Lung (tissue), 12 donors: ENCODE results near the gene MAP3K1. TPM values are rescaled to one million over a fixed set of nuclear protein-coding genes. Genes with fewer than 3 reads are reported as not detected.

Source experiments
- ATAC-seq: fragments of 200-7000 bp; cut with Tn5 transposase; one replicate; pipeline ENCODE4 v1.9.1; 2020; ENCODE audit warnings: moderate number of reproducible peaks; ENCODE audit not compliant: insufficient read depth, low FRiP score
- DNase-seq, 3 donors: peaks; one replicate each; pipeline ENCODE4 v3.0.0-alpha.2; 2013 to 2017
- H3K27ac ChIP-seq, 2 donors: one replicate each; pipeline ENCODE4 v1.5.1; 2013; ENCODE audit warnings: mild to moderate bottlenecking in 2 of 2, moderate library complexity in 2 of 2, control low read depth in 1 of 2, inconsistent platforms in 1 of 2, low read depth in 1 of 2, low read length in 1 of 2
- H3K27me3 ChIP-seq, 3 donors: one replicate each; pipeline ENCODE4 v1.5.1; 2013; ENCODE audit warnings: low read length in 2 of 3; ENCODE audit not compliant: control insufficient read depth in 3 of 3, insufficient read depth in 3 of 3
- H3K36me3 ChIP-seq, 4 donors: one replicate each; pipeline ENCODE4 v1.5.1; 2013; ENCODE audit warnings: low read length in 4 of 4, mild to moderate bottlenecking in 1 of 4, moderate library complexity in 1 of 4; ENCODE audit not compliant: control insufficient read depth in 4 of 4, insufficient read depth in 4 of 4
- H3K4me1 ChIP-seq, 5 donors: one replicate each; pipeline ENCODE4 v1.5.1; 2013; ENCODE audit warnings: low read length in 5 of 5, mild to moderate bottlenecking in 2 of 5, moderate library complexity in 1 of 5; ENCODE audit not compliant: control insufficient read depth in 5 of 5, insufficient read depth in 5 of 5
- H3K4me3 ChIP-seq: one replicate; pipeline ENCODE4 v1.5.1; 2013; ENCODE audit warnings: mild to moderate bottlenecking, control low read depth, moderate library complexity
- H3K9ac ChIP-seq, 2 donors: one replicate each; pipeline ENCODE4 v1.5.1; 2013; ENCODE audit warnings: low read length in 2 of 2, control low read depth in 1 of 2; ENCODE audit not compliant: insufficient read depth in 1 of 2
- H3K9me3 ChIP-seq, 4 donors: one replicate each; pipeline ENCODE4 v1.5.1; 2013; ENCODE audit warnings: low read length in 3 of 4, mild to moderate bottlenecking in 1 of 4, moderate library complexity in 1 of 4; ENCODE audit not compliant: control insufficient read depth in 4 of 4, insufficient read depth in 3 of 4
- CTCF ChIP-seq: IDR thresholded peaks from 2 replicates; pipeline ENCODE4 v1.5.1; 2012; ENCODE audit warnings: mild to moderate bottlenecking; ENCODE audit errors: control extremely low read depth, extremely low read depth
- WGBS, 2 donors: extraction: QIAGEN DNeasy Blood & Tissue Kit; methylation state at CpG; one replicate each; pipeline ENCODE4 v1.1.7; 2013; 5-methylcytosine and 5-hydroxymethylcytosine counted together
- polyA plus RNA-seq, 2 donors: library from polyadenylated mRNA; stranded (reverse); fragments of 200-250 nt; gene quantifications; one replicate each; pipeline ENCODE4 v1.2.1, GENCODE V29; 2013
- total RNA-seq, 2 donors: library from RNA; depleted of rRNA in 1 of 2; stranded (reverse); fragments of >200 nt in 1 of 2; gene quantifications; one replicate each; pipeline ENCODE4 v1.2.1, GENCODE V29; 2014 to 2021
- donor health status: control.
- donor health status: control.
- donor health status: Bipolar disorder and iron deficiency.
- donor health status: healthy.
- donor health status: DM: yes; HTN: yes; CAD: no.

Gene MAP3K1
- total and polyA plus RNA-seq, 4 donors = 7.7 to 55.2 (median 16.0) TPM

GRCh38 chr5:56829137-56829908, 14.0 kb downstream of the MAP3K1 start:
- Histone ChIP-seq H3K36me3 (peaks cover 0 to 1% (median 0%) of the 10 kb centered on the region in 4 donors), H3K4me3 (no peak overlapping the region), H3K27ac (no peak overlapping the region), H3K27me3 (no peaks in the 10 kb centered on the region), H3K4me1 (peaks cover 10 to 44% (median 23%) of the 10 kb centered on the region in 5 donors), H3K9me3 (no peaks in the 10 kb centered on the region), H3K9ac (peak overlapping the region in 1 of 2 donors; percentile 57)
- DNase-seq (no peak), ATAC-seq (no peak)
- no peak for TF ChIP-seq CTCF
- WGBS, 2 donors = 80 to 82% methylated on average over 11 of the region's 11 CpGs

- no peak for TF ChIP-seq CTCF
- no peaks in the 10 kb centered on the region for H3K9me3 ChIP-seq
- DNase-seq = no peak
- 35 to 37% methylated on average over 1 of the region's 1 CpG for WGBS, 2 donors
- H3K27me3 ChIP-seq = no peaks in the 10 kb centered on the region
- no peak overlapping the region for H3K27ac ChIP-seq
- H3K36me3 ChIP-seq = peaks cover 0 to 1% (median 0%) of the 10 kb centered on the region in 4 donors
- peaks cover 10 to 48% (median 20%) of the 10 kb centered on the region in 5 donors for H3K4me1 ChIP-seq
- no peak overlapping the region for H3K9ac ChIP-seq
- no peak overlapping the region for H3K4me3 ChIP-seq
- ATAC-seq = no peak
Observed at GRCh38 chr5:56831773-56832172, 16.4 kb downstream of the MAP3K1 start.

GRCh38 chr5:56833325-56833724, 18.0 kb downstream of the MAP3K1 start:
- H3K27me3 ChIP-seq = no peaks in the 10 kb centered on the region
- no peak for ATAC-seq

More at GRCh38 chr5:56833325-56833724, 18.0 kb downstream of the MAP3K1 start:
- Histone ChIP-seq H3K4me1 (peaks cover 9 to 58% (median 25%) of the 10 kb centered on the region in 5 donors), H3K9me3 (no peaks in the 10 kb centered on the region), H3K36me3 (peaks cover 0 to 1% (median 0%) of the 10 kb centered on the region in 4 donors), H3K9ac (no peak overlapping the region), H3K27ac (no peak overlapping the region), H3K4me3 (no peak overlapping the region)
- 73 to 79% methylated on average over 4 of the region's 4 CpGs for WGBS, 2 donors
- no peak for DNase-seq
- TF ChIP-seq CTCF = no peak
